Neural progenitor cell (in vitro differentiated cells): ENCODE data around the gene TMEM273. TPM values are rescaled to one million over a fixed set of nuclear protein-coding genes. Genes with fewer than 3 reads are reported as not detected.

Experiments used
- DNase-seq: peaks from one replicate; pipeline ENCODE4 v3.0.0-alpha.2; 2016; ENCODE audit warnings: low spot score
- H2AFZ ChIP-seq: fragments of 200-600 bp; sonication (generic); replicated peaks from 2 replicates; pipeline ENCODE4 v1.6.1; 2016; ENCODE audit warnings: antibody characterized with exemption
- H3F3A ChIP-seq: fragments of 200-600 bp; sonication (generic); 2 replicates; pipeline ENCODE4 v1.6.1; 2016; ENCODE audit warnings: antibody characterized with exemption, low read depth
- H3K27ac ChIP-seq: fragments of 200-600 bp; sonication (generic); 2 replicates; pipeline ENCODE4 v1.5.1; 2016; ENCODE audit warnings: mild to moderate bottlenecking
- H3K27me3 ChIP-seq: fragments of 200-600 bp; sonication (generic); 2 replicates; pipeline ENCODE4 v1.6.1; 2016; ENCODE audit warnings: mild to moderate bottlenecking, moderate library complexity
- H3K36me3 ChIP-seq: fragments of 200-600 bp; sonication (generic); 2 replicates; pipeline ENCODE4 v1.5.1; 2016
- H3K4me1 ChIP-seq: fragments of 200-600 bp; sonication (generic); 2 replicates; pipeline ENCODE4 v1.6.1; 2016; ENCODE audit warnings: mixed run types
- H3K4me2 ChIP-seq: fragments of 200-600 bp; sonication (generic); 2 replicates; pipeline ENCODE4 v1.6.1; 2016
- H3K4me3 ChIP-seq: fragments of 200-600 bp; sonication (generic); 2 replicates; pipeline ENCODE4 v1.5.1; 2016
- H3K79me2 ChIP-seq: fragments of 200-600 bp; sonication (generic); 2 replicates; pipeline ENCODE4 v1.6.1; 2016; ENCODE audit warnings: low read depth
- H3K9ac ChIP-seq: fragments of 200-600 bp; sonication (generic); 2 replicates; pipeline ENCODE4 v1.6.1; 2016
- H3K9me3 ChIP-seq: fragments of 200-600 bp; sonication (generic); 2 replicates; pipeline ENCODE4 v1.5.1; 2016; ENCODE audit warnings: low read depth
- H4K20me1 ChIP-seq: fragments of 200-600 bp; sonication (generic); 2 replicates; pipeline ENCODE4 v1.6.1; 2016; ENCODE audit warnings: low read depth
- H3K27ac Mint-ChIP-seq: 3 replicates; pipeline ENCODE4 v1.8.0; 2021; ENCODE audit warnings: mixed read lengths
- H3K27me3 Mint-ChIP-seq: 2 replicates; pipeline ENCODE4 v1.8.0; 2022; ENCODE audit warnings: low read depth, mild to moderate bottlenecking, inconsistent platforms, moderate library complexity, mixed read lengths; ENCODE audit not compliant: insufficient read depth
- H3K36me3 Mint-ChIP-seq: 3 replicates; pipeline ENCODE4 v1.8.0; 2021; ENCODE audit warnings: mixed read lengths
- H3K4me1 Mint-ChIP-seq: 3 replicates; pipeline ENCODE4 v1.8.0; 2021; ENCODE audit warnings: mixed read lengths
- H3K4me3 Mint-ChIP-seq: 3 replicates; pipeline ENCODE4 v1.8.0; 2021; ENCODE audit warnings: mild to moderate bottlenecking, moderate library complexity, mixed read lengths
- H3K9me3 Mint-ChIP-seq: 3 replicates; pipeline ENCODE4 v1.8.0; 2020; ENCODE audit warnings: mixed read lengths
- CTCF ChIP-seq: fragments of 200-600 bp; sonication (generic); IDR thresholded peaks from 2 replicates; pipeline ENCODE4 v1.5.1; 2017; ENCODE audit warnings: antibody characterized with exemption, mild to moderate bottlenecking
- EZH2 ChIP-seq: fragments of 200-600 bp; sonication (generic); IDR thresholded peaks from 2 replicates; pipeline ENCODE4 v1.6.1; 2017; ENCODE audit warnings: antibody characterized with exemption, mild to moderate bottlenecking, moderate library complexity
- EZH2phosphoT487 ChIP-seq: fragments of 200-600 bp; sonication (generic); IDR thresholded peaks from 2 replicates; pipeline ENCODE4 v1.6.1; 2017; ENCODE audit warnings: antibody characterized with exemption
- total RNA-seq: library from RNA; depleted of rRNA; stranded (reverse); fragments of >200 nt; gene quantifications from 2 replicates; pipeline ENCODE4 v1.2.3, GENCODE V29; 2015; ENCODE audit warnings: low replicate concordance

TMEM273 gene
- total RNA-seq, 1 donor from 2014 or later, result not detected

GRCh38 chr10:49149881-49150280, 38.3 kb downstream of the TMEM273 start:
- Histone ChIP-seq H3K27ac (no peak overlapping the region), H3K4me1 (no peaks in the 10 kb centered on the region), H3K9me3 (no peaks in the 10 kb centered on the region), H3K27me3 (no peaks in the 10 kb centered on the region), H3K4me2 (no peak overlapping the region), H3F3A (no peaks in the 10 kb centered on the region), H3K4me3 (no peak overlapping the region), H3K9ac (no peak overlapping the region), H3K36me3 (no peaks in the 10 kb centered on the region), H3K79me2 (no peaks in the 10 kb centered on the region), H2AFZ (no peak overlapping the region), H4K20me1 (no peaks in the 10 kb centered on the region)
- Mint-ChIP-seq H3K4me1 (no peaks in the 10 kb centered on the region), H3K27me3 (peaks cover 6% of the 10 kb centered on the region), H3K36me3 (no peaks in the 10 kb centered on the region), H3K9me3 (peaks cover 7% of the 10 kb centered on the region), H3K4me3 (no peak overlapping the region), H3K27ac (no peak overlapping the region)
- no peak for DNase-seq
- no peak for TF ChIP-seq EZH2
- no peak for TF ChIP-seq CTCF
- no peak for TF ChIP-seq EZH2phosphoT487

GRCh38 chr10:49144058-49144720, 44.0 kb downstream of the TMEM273 start:
- H3K4me1 Mint-ChIP-seq, result peaks cover 8% of the 10 kb centered on the region
- H3K4me3 Mint-ChIP-seq, result no peak overlapping the region
- H3K4me2 ChIP-seq, result no peak overlapping the region
- H4K20me1 ChIP-seq, result no peaks in the 10 kb centered on the region
- DNase-seq, result no peak
- no peaks in the 10 kb centered on the region for H3K36me3 ChIP-seq
- TF ChIP-seq EZH2 (no peak), EZH2phosphoT487 (no peak), CTCF (no peak)
- no peaks in the 10 kb centered on the region for H3K36me3 Mint-ChIP-seq
- H3K27ac ChIP-seq, result no peak overlapping the region
- H3K9ac ChIP-seq, result no peak overlapping the region
- H3K4me1 ChIP-seq, result no peaks in the 10 kb centered on the region
- H3F3A ChIP-seq, result no peaks in the 10 kb centered on the region
- no peak overlapping the region for H3K27ac Mint-ChIP-seq
- H3K27me3 ChIP-seq, result no peaks in the 10 kb centered on the region
- peaks cover 7% of the 10 kb centered on the region for H3K9me3 Mint-ChIP-seq
- H3K9me3 ChIP-seq, result no peaks in the 10 kb centered on the region
- H3K27me3 Mint-ChIP-seq, result peaks cover 7% of the 10 kb centered on the region
- H2AFZ ChIP-seq, result no peak overlapping the region
- H3K79me2 ChIP-seq, result no peaks in the 10 kb centered on the region
- no peak overlapping the region for H3K4me3 ChIP-seq

- H3K4me1 Mint-ChIP-seq, result peaks cover 13% of the 10 kb centered on the region
- Histone ChIP-seq H4K20me1 (no peaks in the 10 kb centered on the region), H3K4me1 (no peaks in the 10 kb centered on the region), H3K9ac (no peak overlapping the region), H3K4me2 (no peak overlapping the region), H3K27me3 (no peaks in the 10 kb centered on the region), H3K27ac (no peak overlapping the region), H2AFZ (no peak overlapping the region), H3K4me3 (no peak overlapping the region), H3F3A (no peaks in the 10 kb centered on the region), H3K9me3 (no peaks in the 10 kb centered on the region), H3K36me3 (no peaks in the 10 kb centered on the region), H3K79me2 (no peaks in the 10 kb centered on the region)
- no peak for DNase-seq
- H3K27ac Mint-ChIP-seq, result no peak overlapping the region
- TF ChIP-seq CTCF (no peak), EZH2 (no peak)
- H3K9me3 Mint-ChIP-seq, result peaks cover 5% of the 10 kb centered on the region
- H3K36me3 Mint-ChIP-seq, result no peaks in the 10 kb centered on the region
- no peak overlapping the region for H3K4me3 Mint-ChIP-seq
- peaks cover 10% of the 10 kb centered on the region for H3K27me3 Mint-ChIP-seq
Measured at GRCh38 chr10:49143249-49143648, 44.9 kb downstream of the TMEM273 start.
